Effector memory CD4-positive, alpha-beta T cell (primary cell): ENCODE data around the gene PFKL.

Source experiments
- DNase-seq, 3 donors: peaks; one replicate each; pipeline ENCODE4 v3.0.0-alpha.2; 2020
- H3K27ac ChIP-seq: 2 replicates; pipeline ENCODE4 v1.7.0; 2013; ENCODE audit warnings: mild to moderate bottlenecking, low read length, moderate library complexity; ENCODE audit not compliant: insufficient read depth, poor library complexity, severe bottlenecking
- H3K27me3 ChIP-seq: replicated peaks from 2 replicates; pipeline ENCODE4 v1.7.0; 2013; ENCODE audit warnings: mild to moderate bottlenecking, low read length; ENCODE audit not compliant: insufficient read depth, control insufficient read depth, poor library complexity, severe bottlenecking
- H3K36me3 ChIP-seq: 2 replicates; pipeline ENCODE4 v1.7.0; 2013; ENCODE audit warnings: mild to moderate bottlenecking, low read length, moderate library complexity; ENCODE audit not compliant: control insufficient read depth, insufficient read depth
- H3K4me1 ChIP-seq: 2 replicates; pipeline ENCODE4 v1.7.0; 2013; ENCODE audit warnings: low read length, mild to moderate bottlenecking; ENCODE audit not compliant: control insufficient read depth, insufficient read depth, poor library complexity, severe bottlenecking
- H3K4me3 ChIP-seq: 2 replicates; pipeline ENCODE4 v1.7.0; 2013; ENCODE audit warnings: low read length, low read depth, mild to moderate bottlenecking; ENCODE audit not compliant: insufficient read depth, poor library complexity, severe bottlenecking
- H3K9me3 ChIP-seq: 2 replicates; pipeline ENCODE4 v1.7.0; 2013; ENCODE audit warnings: mild to moderate bottlenecking, low read length, moderate library complexity; ENCODE audit not compliant: control insufficient read depth

Gene PFKL

GRCh38 chr21:44328242-44328895, 28.5 kb downstream of the PFKL start:
- Histone ChIP-seq H3K4me3 (no peak overlapping the region), H3K9me3 (no peaks in the 10 kb centered on the region), H3K4me1 (no peaks in the 10 kb centered on the region), H3K36me3 (peaks cover 36% of the 10 kb centered on the region), H3K27me3 (no peaks in the 10 kb centered on the region), H3K27ac (no peak overlapping the region)
- DNase-seq: no peak

- Histone ChIP-seq H3K4me1 (no peaks in the 10 kb centered on the region), H3K36me3 (peaks cover 27% of the 10 kb centered on the region), H3K9me3 (no peaks in the 10 kb centered on the region)
Measured at GRCh38 chr21:44329086-44329889, 29.4 kb downstream of the PFKL start.

GRCh38 chr21:44329971-44330681, 30.3 kb downstream of the PFKL start:
- Histone ChIP-seq H3K27me3 (no peaks in the 10 kb centered on the region), H3K4me3 (no peak overlapping the region), H3K9me3 (no peaks in the 10 kb centered on the region), H3K4me1 (no peaks in the 10 kb centered on the region), H3K27ac (no peak overlapping the region), H3K36me3 (peaks cover 19% of the 10 kb centered on the region)
- no peak for DNase-seq

More at GRCh38 chr21:44329086-44329889, 29.4 kb downstream of the PFKL start:
- H3K27ac ChIP-seq: no peak overlapping the region
- no peak for DNase-seq
- H3K4me3 ChIP-seq: no peak overlapping the region
- no peaks in the 10 kb centered on the region for H3K27me3 ChIP-seq

- no peak overlapping the region for H3K4me3 ChIP-seq
- no peak for DNase-seq
- H3K4me1 ChIP-seq: no peaks in the 10 kb centered on the region
- H3K9me3 ChIP-seq: no peaks in the 10 kb centered on the region
- no peak overlapping the region for H3K27ac ChIP-seq
- H3K36me3 ChIP-seq: peaks cover 19% of the 10 kb centered on the region
- H3K27me3 ChIP-seq: no peaks in the 10 kb centered on the region
Measured at GRCh38 chr21:44330698-44331097, 30.8 kb downstream of the PFKL start.

- Histone ChIP-seq H3K9me3 (no peaks in the 10 kb centered on the region), H3K27me3 (no peaks in the 10 kb centered on the region), H3K36me3 (peaks cover 18% of the 10 kb centered on the region)
Measured at GRCh38 chr21:44331209-44331608, 31.4 kb downstream of the PFKL start.

GRCh38 chr21:44331650-44332307, 31.9 kb downstream of the PFKL start:
- Histone ChIP-seq H3K36me3 (peaks cover 20% of the 10 kb centered on the region), H3K9me3 (no peaks in the 10 kb centered on the region), H3K4me3 (no peak overlapping the region), H3K27me3 (no peaks in the 10 kb centered on the region), H3K27ac (no peak overlapping the region), H3K4me1 (no peaks in the 10 kb centered on the region)
- DNase-seq: no peak

More at GRCh38 chr21:44331209-44331608, 31.4 kb downstream of the PFKL start:
- no peak overlapping the region for H3K4me3 ChIP-seq
- DNase-seq: no peak
- no peak overlapping the region for H3K27ac ChIP-seq
- no peaks in the 10 kb centered on the region for H3K4me1 ChIP-seq

GRCh38 chr21:44332383-44332782, 32.5 kb downstream of the PFKL start:
- Histone ChIP-seq H3K27me3 (no peaks in the 10 kb centered on the region), H3K4me1 (no peaks in the 10 kb centered on the region), H3K36me3 (peaks cover 20% of the 10 kb centered on the region), H3K27ac (no peak overlapping the region), H3K9me3 (no peaks in the 10 kb centered on the region), H3K4me3 (no peak overlapping the region)
- no peak for DNase-seq

GRCh38 chr21:44332965-44333364, 33.1 kb downstream of the PFKL start:
- no peaks in the 10 kb centered on the region for H3K9me3 ChIP-seq
- no peak for DNase-seq
- no peak overlapping the region for H3K27ac ChIP-seq
- H3K36me3 ChIP-seq: peaks cover 20% of the 10 kb centered on the region
- H3K4me1 ChIP-seq: no peaks in the 10 kb centered on the region
- H3K27me3 ChIP-seq: no peaks in the 10 kb centered on the region
- no peak overlapping the region for H3K4me3 ChIP-seq

GRCh38 chr21:44333509-44334328, 33.9 kb downstream of the PFKL start:
- Histone ChIP-seq H3K36me3 (peaks cover 20% of the 10 kb centered on the region), H3K4me3 (no peak overlapping the region), H3K4me1 (no peaks in the 10 kb centered on the region), H3K27ac (no peak overlapping the region), H3K9me3 (no peaks in the 10 kb centered on the region), H3K27me3 (no peaks in the 10 kb centered on the region)
- DNase-seq: no peak
